Stimulated activated CD8-positive, alpha-beta memory T cell treated with anti-CD3 and anti-CD28 coated beads, Interleukin-7, amount 100 ng/mL, for 1 hour (primary cell): ENCODE results near the gene CTIF.
"Not testable (repeated sequence)": the region's sequence is repeated elsewhere in the genome, so short reads cannot be mapped to it uniquely, and the experiment has no call there.

Experiments
- DNase-seq, 2 donors: peaks; one replicate each; pipeline ENCODE4 v3.0.0-alpha.2; 2020; ENCODE audit warnings: low read depth in 2 of 2

The CTIF gene

GRCh38 chr18:48643262-48643661 is 104.4 kb downstream of the CTIF start:
- no peak for DNase-seq

- DNase-seq = no peak
These were observed 105.2 kb downstream of the CTIF start for GRCh38 chr18:48644029-48644428.

- DNase-seq = no peak
These were observed 106.7 kb downstream of the CTIF start for GRCh38 chr18:48645427-48646002.

- no peak for DNase-seq
These were observed 108.1 kb downstream of the CTIF start for GRCh38 chr18:48646976-48647375.

GRCh38 chr18:48649231-48649630 is 110.4 kb downstream of the CTIF start:
- no peak for DNase-seq

- DNase-seq = not testable (repeated sequence)
These were observed 115.8 kb downstream of the CTIF start for GRCh38 chr18:48654591-48654990.

GRCh38 chr18:48655508-48655907 is 116.7 kb downstream of the CTIF start:
- no peak for DNase-seq

- DNase-seq = no peak
These were observed 117.3 kb downstream of the CTIF start for GRCh38 chr18:48656176-48656575.

GRCh38 chr18:48656582-48656981 is 117.8 kb downstream of the CTIF start:
- no peak for DNase-seq

- DNase-seq = no peak
These were observed 118.8 kb downstream of the CTIF start for GRCh38 chr18:48657447-48658120.

- DNase-seq = no peak
These were observed 119.9 kb downstream of the CTIF start for GRCh38 chr18:48658721-48659120.

GRCh38 chr18:48659188-48660009 is 120.6 kb downstream of the CTIF start:
- DNase-seq = no peak

GRCh38 chr18:48660346-48661228 is 121.8 kb downstream of the CTIF start:
- DNase-seq = no peak

GRCh38 chr18:48661421-48661820 is 122.6 kb downstream of the CTIF start:
- DNase-seq = no peak

- DNase-seq = no peak
These were observed 123.3 kb downstream of the CTIF start for GRCh38 chr18:48662011-48662661.

- DNase-seq = no peak
These were observed 124.5 kb downstream of the CTIF start for GRCh38 chr18:48663096-48663930.

GRCh38 chr18:48663931-48664847 is 125.4 kb downstream of the CTIF start:
- DNase-seq = peak in 1 of 2 donors; percentile 17

GRCh38 chr18:48665654-48666053 is 126.8 kb downstream of the CTIF start:
- DNase-seq = no peak

GRCh38 chr18:48666613-48667012 is 127.8 kb downstream of the CTIF start:
- no peak for DNase-seq
